Hepatocyte (in vitro differentiated cells): ENCODE results near the gene FGD4. TPM values are rescaled to one million over a fixed set of nuclear protein-coding genes. Genes with fewer than 3 reads are reported as not detected.

ENCODE experiments used
- DNase-seq: peaks from one replicate; pipeline ENCODE4 v3.0.0-alpha.2; 2016; ENCODE audit warnings: low spot score
- H2AFZ ChIP-seq: fragments of 200-600 bp; sonication (generic); 2 replicates; pipeline ENCODE4 v1.6.0; 2016; ENCODE audit warnings: antibody characterized with exemption, mild to moderate bottlenecking
- H3K27ac ChIP-seq: fragments of 200-600 bp; sonication (generic); 2 replicates; pipeline ENCODE4 v1.5.1; 2016; ENCODE audit warnings: mild to moderate bottlenecking
- H3K27me3 ChIP-seq: fragments of 200-600 bp; sonication (generic); 2 replicates; pipeline ENCODE4 v1.6.1; 2016
- H3K36me3 ChIP-seq: fragments of 200-600 bp; sonication (generic); replicated peaks from 2 replicates; pipeline ENCODE4 v1.5.1; 2016; ENCODE audit warnings: low read depth; ENCODE audit not compliant: insufficient read depth
- H3K4me1 ChIP-seq: fragments of 200-600 bp; sonication (generic); 2 replicates; pipeline ENCODE4 v1.5.1; 2016; ENCODE audit warnings: mild to moderate bottlenecking, moderate library complexity; ENCODE audit not compliant: insufficient read depth
- H3K4me2 ChIP-seq: fragments of 200-600 bp; sonication (generic); 2 replicates; pipeline ENCODE4 v1.6.0; 2016
- H3K4me3 ChIP-seq: fragments of 200-600 bp; sonication (generic); 2 replicates; pipeline ENCODE4 v1.5.1; 2016; ENCODE audit warnings: mild to moderate bottlenecking
- H3K79me2 ChIP-seq: fragments of 200-600 bp; sonication (generic); 2 replicates; pipeline ENCODE4 v1.6.0; 2017; ENCODE audit warnings: mild to moderate bottlenecking
- H3K9me2 ChIP-seq: fragments of 200-600 bp; sonication (generic); replicated peaks from 2 replicates; pipeline ENCODE4 v1.6.0; 2017; ENCODE audit warnings: mild to moderate bottlenecking; ENCODE audit not compliant: insufficient read depth
- H3K9me3 ChIP-seq: fragments of 200-600 bp; sonication (generic); 2 replicates; pipeline ENCODE4 v1.5.1; 2016; ENCODE audit warnings: low read depth, mild to moderate bottlenecking
- H4K20me1 ChIP-seq: fragments of 200-600 bp; sonication (generic); 2 replicates; pipeline ENCODE4 v1.6.0; 2016; ENCODE audit warnings: mild to moderate bottlenecking; ENCODE audit not compliant: insufficient read depth, poor library complexity, severe bottlenecking
- EZH2 ChIP-seq: fragments of 200-600 bp; sonication (generic); IDR thresholded peaks from 2 replicates; pipeline ENCODE4 v1.6.1; 2016; ENCODE audit warnings: antibody characterized with exemption, mild to moderate bottlenecking, borderline replicate concordance
- EZH2phosphoT487 ChIP-seq: fragments of 200-600 bp; sonication (generic); IDR thresholded peaks from one replicate; pipeline ENCODE4 v1.6.1; 2018; ENCODE audit warnings: antibody characterized with exemption, mild to moderate bottlenecking, low read depth, moderate library complexity; ENCODE audit not compliant: unreplicated experiment, severe bottlenecking
- WGBS: methylation state at CpG from one replicate; pipeline ENCODE4 v1.1.6; 2016; ENCODE audit warnings: low lambda C conversion rate; ENCODE audit errors: missing lambda C conversion rate; 5-methylcytosine and 5-hydroxymethylcytosine counted together
- polyA plus RNA-seq: library from polyadenylated mRNA; unstranded; fragments of >200 nt; fragmentation: Nextera tagmentation; extraction: Ambion mirVana; gene quantifications from 2 replicates; pipeline ENCODE4 v1.2.1, GENCODE V29; 2016
- total RNA-seq: library from RNA; depleted of rRNA; stranded (reverse); fragments of >200 nt; gene quantifications from 2 replicates; pipeline ENCODE4 v1.2.3, GENCODE V29; 2014
- TF ChIP-seq, protein P1 (sequence below): fragments of 200-600 bp; sonication (generic); IDR thresholded peaks from 2 replicates; pipeline ENCODE4 v1.5.1; 2016; ENCODE audit warnings: antibody characterized with exemption, mild to moderate bottlenecking; ENCODE audit not compliant: poor library complexity

FGD4 gene
- 38.3 and 41.5 TPM in 2 replicates for total RNA-seq
- 15.2 and 17.1 TPM in 2 replicates for polyA plus RNA-seq

DNA sequence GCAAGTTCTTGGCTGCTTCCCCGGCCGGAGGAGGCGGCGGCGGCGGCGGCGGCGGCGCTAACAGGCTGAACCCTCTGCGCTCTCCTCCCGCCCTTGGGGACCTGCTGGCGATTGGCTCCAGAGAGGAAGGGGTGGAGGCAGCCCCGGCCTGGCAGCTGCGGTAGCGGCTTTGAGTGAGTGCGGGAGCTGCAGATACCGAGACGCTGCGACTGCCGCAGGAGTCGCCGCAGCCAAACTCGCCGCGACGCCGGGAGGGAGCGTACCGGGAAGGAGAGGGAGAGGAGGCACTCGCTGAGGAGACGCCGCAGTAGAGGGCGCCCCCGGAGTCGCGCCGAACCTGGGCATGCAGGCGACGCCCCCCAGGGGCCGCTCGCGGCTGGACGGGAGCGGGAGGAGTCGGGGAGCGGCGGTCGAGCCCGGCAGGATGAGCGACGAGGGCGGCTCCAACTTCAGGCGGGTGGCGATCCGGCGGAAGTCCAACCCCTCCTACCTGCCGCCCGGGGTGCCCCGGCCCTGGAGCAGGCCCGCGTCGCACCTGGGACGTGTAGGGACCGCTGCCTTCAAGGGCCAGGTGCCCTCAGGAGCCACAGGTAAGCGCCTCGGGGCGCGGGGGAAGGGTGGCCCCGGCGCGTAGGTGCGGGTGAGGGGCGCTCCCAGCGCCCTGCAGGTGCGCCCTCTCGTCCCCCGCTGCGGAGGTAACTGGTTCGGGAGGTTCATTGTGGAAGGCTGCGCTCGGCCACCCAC is at the start of gene FGD4:
TSS of gene FGD4 (plus strand) at position 189 of the 744 bp plus-strand sequence.
- H3K9me2 ChIP-seq: no peaks in the 10 kb centered on the region
- no peaks in the 10 kb centered on the region for H3K36me3 ChIP-seq
- H3K4me2 ChIP-seq: peak within 1 kb of the TSS; percentile 87
- WGBS: 1% methylated on average over 42 of the region's 82 CpGs
- H3K4me3 ChIP-seq: peak within 1 kb of the TSS; percentile 96
- peak; percentile 93 for DNase-seq
- peak within 1 kb of the TSS; percentile 90 for H3K27ac ChIP-seq
- H3K4me1 ChIP-seq: peaks cover 10% of the 10 kb centered on the region
- H4K20me1 ChIP-seq: peaks cover 5% of the 10 kb centered on the region
- peaks cover 34% of the 10 kb centered on the region for H3K79me2 ChIP-seq
- peak within 1 kb of the TSS; percentile 55 for H2AFZ ChIP-seq
- no peak for TF ChIP-seq EZH2phosphoT487
- TF ChIP-seq, protein P1, sequence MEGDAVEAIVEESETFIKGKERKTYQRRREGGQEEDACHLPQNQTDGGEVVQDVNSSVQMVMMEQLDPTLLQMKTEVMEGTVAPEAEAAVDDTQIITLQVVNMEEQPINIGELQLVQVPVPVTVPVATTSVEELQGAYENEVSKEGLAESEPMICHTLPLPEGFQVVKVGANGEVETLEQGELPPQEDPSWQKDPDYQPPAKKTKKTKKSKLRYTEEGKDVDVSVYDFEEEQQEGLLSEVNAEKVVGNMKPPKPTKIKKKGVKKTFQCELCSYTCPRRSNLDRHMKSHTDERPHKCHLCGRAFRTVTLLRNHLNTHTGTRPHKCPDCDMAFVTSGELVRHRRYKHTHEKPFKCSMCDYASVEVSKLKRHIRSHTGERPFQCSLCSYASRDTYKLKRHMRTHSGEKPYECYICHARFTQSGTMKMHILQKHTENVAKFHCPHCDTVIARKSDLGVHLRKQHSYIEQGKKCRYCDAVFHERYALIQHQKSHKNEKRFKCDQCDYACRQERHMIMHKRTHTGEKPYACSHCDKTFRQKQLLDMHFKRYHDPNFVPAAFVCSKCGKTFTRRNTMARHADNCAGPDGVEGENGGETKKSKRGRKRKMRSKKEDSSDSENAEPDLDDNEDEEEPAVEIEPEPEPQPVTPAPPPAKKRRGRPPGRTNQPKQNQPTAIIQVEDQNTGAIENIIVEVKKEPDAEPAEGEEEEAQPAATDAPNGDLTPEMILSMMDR: peak; percentile 59
- H3K27me3 ChIP-seq: no peaks in the 10 kb centered on the region
- no peaks in the 10 kb centered on the region for H3K9me3 ChIP-seq

DNA sequence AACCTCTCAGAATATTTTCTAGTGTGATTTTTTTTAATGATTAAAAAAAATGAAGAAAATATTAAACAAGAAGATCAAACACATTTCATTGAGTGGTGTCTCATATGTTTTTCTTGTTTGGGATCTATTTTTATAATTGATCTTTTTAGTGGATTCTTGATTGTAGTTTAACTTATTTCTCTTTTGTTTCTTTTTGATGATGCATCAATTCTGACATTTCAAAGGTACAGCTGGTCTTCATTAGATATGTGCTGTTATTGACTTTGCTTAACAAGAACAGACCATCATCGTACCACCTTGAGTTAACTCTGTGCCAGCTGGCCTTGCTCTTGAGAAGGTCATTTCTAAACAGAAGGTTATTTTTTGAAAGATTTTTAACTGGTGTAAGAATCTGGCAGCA is 45.8 kb upstream of the FGD4 start:
- no peaks in the 10 kb centered on the region for H3K27me3 ChIP-seq
- H3K79me2 ChIP-seq: no peaks in the 10 kb centered on the region
- H3K9me3 ChIP-seq: no peaks in the 10 kb centered on the region
- TF ChIP-seq EZH2phosphoT487 (no peak), EZH2 (no peak)
- TF ChIP-seq, protein P1: no peak
- H3K4me2 ChIP-seq: no peak overlapping the region
- no peaks in the 10 kb centered on the region for H3K36me3 ChIP-seq
- no peak overlapping the region for H3K27ac ChIP-seq
- no peaks in the 10 kb centered on the region for H4K20me1 ChIP-seq
- H3K4me1 ChIP-seq: no peaks in the 10 kb centered on the region
- H3K4me3 ChIP-seq: no peak overlapping the region
- DNase-seq: no peak
- no peak overlapping the region for H2AFZ ChIP-seq
- H3K9me2 ChIP-seq: no peaks in the 10 kb centered on the region
- 68% methylated on average over 1 of the region's 1 CpG for WGBS

DNA sequence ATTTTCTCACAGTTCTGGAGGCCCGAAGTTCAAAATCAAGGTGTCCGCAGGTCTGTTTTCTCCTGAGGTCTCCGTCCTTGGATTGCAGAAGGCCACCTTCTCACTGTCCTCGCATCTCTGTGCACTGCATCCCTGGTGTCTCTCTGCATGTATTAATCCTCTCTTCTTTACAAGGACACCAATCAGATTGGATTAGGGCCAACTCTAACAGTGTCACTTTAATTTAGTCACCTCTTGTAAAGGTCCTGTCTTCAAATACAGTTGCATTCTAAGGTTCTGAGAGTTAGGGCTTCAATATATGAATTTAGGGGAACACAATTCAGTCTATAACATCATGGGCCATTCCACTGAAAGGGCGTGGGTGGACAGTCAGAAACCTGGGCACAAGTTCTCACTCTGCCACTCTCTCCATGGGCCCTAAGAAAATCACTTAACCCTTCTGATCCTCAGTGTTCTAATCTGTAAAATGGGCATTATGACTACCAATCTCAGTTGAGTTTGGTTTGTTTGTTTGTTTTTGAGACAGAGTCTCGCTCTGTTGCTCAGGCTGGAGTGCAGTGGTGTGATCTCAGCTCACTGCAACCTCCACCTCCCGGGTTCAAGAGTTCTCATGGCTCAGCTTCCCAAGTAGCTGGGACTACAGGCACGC is 41.6 kb upstream of the FGD4 start:
- Histone ChIP-seq H3K4me3 (no peak overlapping the region), H3K79me2 (no peaks in the 10 kb centered on the region), H3K4me2 (no peak overlapping the region), H3K27ac (no peak overlapping the region), H3K9me2 (no peaks in the 10 kb centered on the region), H2AFZ (no peak overlapping the region), H3K4me1 (no peaks in the 10 kb centered on the region), H3K36me3 (no peaks in the 10 kb centered on the region), H4K20me1 (no peaks in the 10 kb centered on the region), H3K9me3 (no peaks in the 10 kb centered on the region), H3K27me3 (no peaks in the 10 kb centered on the region)
- WGBS: 98% methylated on average over 8 of the region's 8 CpGs
- no peak for DNase-seq
- TF ChIP-seq EZH2: no peak
- TF ChIP-seq EZH2phosphoT487: no peak
- TF ChIP-seq, protein P1: no peak
